T-helper 2 cell treated with Interferon-gamma antibody and Interleukin-4, amounts not matched to agents 5 μg/mL and 100 μg/mL, for 36 hours (primary cell): ENCODE data around the gene NPC2.

ENCODE experiments used
- DNase-seq: peaks from one replicate; pipeline ENCODE4 v3.0.0; 2021; ENCODE audit warnings: low spot score
- H3K27ac Mint-ChIP-seq: one replicate; pipeline ENCODE4 v1.8.0; 2021; ENCODE audit warnings: mild to moderate bottlenecking, mixed read lengths
- H3K27me3 Mint-ChIP-seq: one replicate; pipeline ENCODE4 v1.8.0; 2021; ENCODE audit warnings: low read depth, mixed read lengths
- H3K36me3 Mint-ChIP-seq: one replicate; pipeline ENCODE4 v1.8.0; 2021; ENCODE audit warnings: low read depth, mixed read lengths
- H3K4me1 Mint-ChIP-seq: one replicate; pipeline ENCODE4 v1.8.0; 2021; ENCODE audit warnings: low read depth, mixed read lengths
- H3K4me3 Mint-ChIP-seq: one replicate; pipeline ENCODE4 v1.8.0; 2022; ENCODE audit warnings: mild to moderate bottlenecking, moderate library complexity, mixed read lengths
- H3K9me3 Mint-ChIP-seq: one replicate; pipeline ENCODE4 v1.8.0; 2021; ENCODE audit warnings: mixed read lengths

Gene NPC2

DNA sequence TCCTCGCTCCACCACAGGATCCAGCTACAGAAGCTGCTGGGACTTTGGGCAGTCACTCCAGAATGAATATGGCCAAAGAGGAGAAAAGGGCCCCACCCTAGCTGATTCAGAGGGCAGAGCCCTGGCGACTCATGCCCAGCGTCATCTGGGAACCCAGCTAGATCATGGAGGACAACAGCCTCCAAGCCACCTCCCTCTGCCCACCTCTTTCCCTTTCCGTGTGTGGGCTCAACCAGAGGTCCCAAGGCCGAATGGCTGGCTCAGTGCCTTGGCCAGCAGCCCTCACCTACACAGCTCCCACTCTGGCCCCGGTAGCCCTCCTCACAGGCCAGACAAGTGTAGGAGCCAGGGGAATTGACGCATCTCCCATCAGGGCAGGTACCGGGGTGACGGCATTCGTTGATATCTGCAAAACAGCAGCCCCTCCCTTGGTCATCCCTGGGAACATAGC lies 17.9 kb upstream of the NPC2 start:
- H3K9me3 Mint-ChIP-seq = no peaks in the 10 kb centered on the region
- H3K4me3 Mint-ChIP-seq = no peak overlapping the region
- no peak for DNase-seq
- H3K36me3 Mint-ChIP-seq = no peaks in the 10 kb centered on the region
- no peak overlapping the region for H3K27ac Mint-ChIP-seq
- peaks cover 9% of the 10 kb centered on the region for H3K27me3 Mint-ChIP-seq
- peaks cover 9% of the 10 kb centered on the region for H3K4me1 Mint-ChIP-seq

DNA sequence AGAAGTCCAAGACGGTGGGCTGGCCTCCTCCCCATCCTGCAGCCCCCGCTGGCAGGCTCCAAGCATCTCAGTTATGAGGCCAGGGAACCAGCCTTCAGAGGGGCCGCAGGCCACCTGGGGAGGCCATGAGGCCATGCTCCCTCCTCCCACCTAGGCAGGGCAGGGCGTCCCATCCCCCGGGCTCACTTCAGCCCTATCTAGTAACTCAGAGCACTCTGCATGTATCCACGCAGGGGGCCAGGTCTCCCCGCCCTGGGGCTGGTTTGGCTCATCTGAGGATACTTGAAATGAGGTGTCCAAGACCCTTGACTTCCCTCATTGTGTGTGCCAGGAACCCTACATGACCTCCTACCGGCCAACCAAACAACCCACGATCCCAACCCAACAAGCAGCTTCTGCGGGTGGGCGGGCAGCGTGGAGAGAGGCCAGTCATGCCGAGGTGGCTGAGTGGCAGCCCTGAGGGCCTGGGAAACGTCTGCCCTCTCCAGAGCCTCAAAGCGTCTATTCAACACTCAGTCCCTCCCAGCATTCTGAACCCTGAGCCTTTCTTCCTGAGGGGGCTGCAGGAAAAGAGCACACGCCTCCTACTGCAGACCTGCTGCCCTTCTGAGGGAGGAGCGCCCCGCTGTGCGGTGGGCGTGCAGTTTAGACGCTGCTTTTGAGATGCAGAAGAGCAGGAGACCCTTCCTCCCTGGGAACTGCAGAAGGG lies 17.3 kb upstream of the NPC2 start:
- DNase-seq = no peak
- no peaks in the 10 kb centered on the region for H3K36me3 Mint-ChIP-seq
- no peaks in the 10 kb centered on the region for H3K9me3 Mint-ChIP-seq
- H3K27me3 Mint-ChIP-seq = peaks cover 6% of the 10 kb centered on the region
- no peak overlapping the region for H3K4me3 Mint-ChIP-seq
- H3K4me1 Mint-ChIP-seq = peaks cover 9% of the 10 kb centered on the region
- H3K27ac Mint-ChIP-seq = no peak overlapping the region

DNA sequence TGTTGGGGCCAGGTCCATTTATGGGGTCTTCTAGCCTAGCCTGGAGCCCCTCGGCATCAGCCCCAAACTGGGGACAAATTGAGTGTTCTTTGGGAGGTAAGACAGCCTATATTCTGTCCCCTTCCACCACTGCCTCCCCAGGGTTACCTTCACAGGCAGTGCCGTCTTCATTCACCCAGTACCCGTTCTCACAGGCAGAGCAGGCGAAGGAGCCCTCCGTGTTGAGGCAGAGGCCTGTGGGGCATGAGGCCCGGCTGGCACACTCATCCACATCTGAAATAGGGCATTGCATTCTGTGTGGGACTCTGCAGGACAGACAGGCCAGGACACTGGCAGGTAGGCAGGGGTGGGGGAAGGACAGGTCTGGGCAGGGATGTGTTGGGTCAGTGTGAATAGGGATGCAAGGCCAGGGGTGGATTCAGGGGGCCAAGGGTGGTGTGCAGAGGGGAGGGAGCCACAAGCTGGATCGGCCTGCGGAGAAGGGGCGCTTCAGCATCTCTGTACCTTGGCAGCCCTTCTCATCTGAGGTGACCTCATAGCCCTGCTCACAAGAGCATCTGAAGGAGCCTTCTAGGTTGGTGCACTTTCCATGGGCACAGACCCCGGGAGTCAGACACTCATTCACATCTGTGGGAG lies 16.6 kb upstream of the NPC2 start:
- no peak overlapping the region for H3K27ac Mint-ChIP-seq
- H3K27me3 Mint-ChIP-seq = peaks cover 6% of the 10 kb centered on the region
- no peak overlapping the region for H3K4me3 Mint-ChIP-seq
- H3K36me3 Mint-ChIP-seq = no peaks in the 10 kb centered on the region
- no peaks in the 10 kb centered on the region for H3K9me3 Mint-ChIP-seq
- no peak for DNase-seq
- peaks cover 7% of the 10 kb centered on the region for H3K4me1 Mint-ChIP-seq

DNA sequence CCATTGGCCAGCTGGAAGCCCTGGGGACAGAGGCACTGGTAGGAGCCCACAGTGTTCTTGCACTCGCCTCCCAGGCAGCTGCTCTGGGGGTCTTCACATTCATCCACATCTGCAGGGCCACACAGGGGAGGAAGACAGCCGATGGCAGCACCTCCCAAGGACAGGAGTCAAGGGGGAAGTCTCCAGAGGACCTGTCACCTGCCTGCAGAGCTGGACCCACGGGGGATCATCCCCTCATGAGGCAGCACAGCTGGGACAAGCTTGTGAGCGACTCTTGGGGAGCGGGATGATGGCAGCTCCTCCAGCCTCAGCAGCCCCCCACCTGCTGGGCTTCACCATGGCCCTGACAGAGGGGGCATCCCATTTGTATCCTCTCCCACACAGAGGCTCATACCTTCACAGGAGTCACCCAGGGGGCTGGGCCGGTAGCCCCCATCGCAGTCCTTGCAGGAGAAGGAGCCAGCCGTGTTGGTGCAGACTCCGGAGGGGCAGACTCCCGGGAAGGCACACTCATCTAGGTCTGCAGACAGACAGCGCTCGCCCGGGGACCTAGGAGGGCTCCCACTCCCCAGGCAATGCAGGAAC lies 15.8 kb upstream of the NPC2 start:
- DNase-seq = no peak
- no peaks in the 10 kb centered on the region for H3K9me3 Mint-ChIP-seq
- no peak overlapping the region for H3K27ac Mint-ChIP-seq
- peaks cover 2% of the 10 kb centered on the region for H3K4me1 Mint-ChIP-seq
- H3K27me3 Mint-ChIP-seq = peaks cover 6% of the 10 kb centered on the region
- H3K36me3 Mint-ChIP-seq = no peaks in the 10 kb centered on the region
- no peak overlapping the region for H3K4me3 Mint-ChIP-seq

DNA sequence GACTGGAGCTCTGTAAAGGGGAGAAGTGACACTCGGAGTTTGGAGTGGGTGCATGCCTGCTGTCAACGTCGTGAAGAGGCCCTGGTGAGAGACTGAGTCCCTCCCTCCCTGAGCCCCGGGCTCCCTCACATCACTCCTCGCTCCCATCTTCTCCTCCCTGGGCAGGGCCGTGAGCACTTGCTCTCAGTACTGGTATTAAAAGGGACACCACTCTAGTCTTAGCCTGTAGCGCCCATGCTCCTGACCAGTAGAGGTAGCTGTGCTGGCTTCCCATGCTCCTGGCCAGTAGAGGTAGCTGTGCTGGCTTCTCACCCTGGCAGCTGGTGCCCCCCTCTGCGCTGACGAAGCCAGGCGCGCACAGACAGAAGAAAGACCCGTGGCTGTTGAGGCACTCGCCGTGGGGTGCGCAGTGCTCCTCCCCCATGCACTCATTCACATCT lies 15.2 kb upstream of the NPC2 start:
- H3K4me1 Mint-ChIP-seq = no peaks in the 10 kb centered on the region
- no peaks in the 10 kb centered on the region for H3K9me3 Mint-ChIP-seq
- no peak for DNase-seq
- peaks cover 4% of the 10 kb centered on the region for H3K27me3 Mint-ChIP-seq
- no peaks in the 10 kb centered on the region for H3K36me3 Mint-ChIP-seq
- no peak overlapping the region for H3K4me3 Mint-ChIP-seq
- no peak overlapping the region for H3K27ac Mint-ChIP-seq

DNA sequence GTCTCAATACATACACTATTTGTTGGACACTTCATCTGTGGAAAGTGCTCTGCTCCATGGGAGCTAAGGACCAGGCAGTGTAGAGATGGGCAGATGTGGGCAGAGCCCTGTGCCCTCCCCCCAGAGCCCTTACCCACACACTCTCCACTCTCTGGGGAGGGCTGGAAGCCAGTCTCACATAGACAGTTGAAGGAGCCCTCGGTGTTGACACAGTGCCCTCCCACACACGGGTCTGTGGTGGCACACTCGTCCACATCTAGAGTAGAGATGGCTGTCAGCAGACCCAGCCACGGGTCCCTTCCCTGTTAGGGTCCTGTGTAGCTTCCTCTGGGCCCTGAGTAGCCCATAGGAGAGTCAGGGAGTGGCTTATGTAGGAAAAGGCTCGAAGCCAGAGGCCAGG lies 14.7 kb upstream of the NPC2 start:
- Mint-ChIP-seq H3K27me3 (peaks cover 3% of the 10 kb centered on the region), H3K4me1 (no peaks in the 10 kb centered on the region), H3K9me3 (no peaks in the 10 kb centered on the region), H3K4me3 (no peak overlapping the region), H3K27ac (no peak overlapping the region), H3K36me3 (no peaks in the 10 kb centered on the region)
- DNase-seq = no peak

DNA sequence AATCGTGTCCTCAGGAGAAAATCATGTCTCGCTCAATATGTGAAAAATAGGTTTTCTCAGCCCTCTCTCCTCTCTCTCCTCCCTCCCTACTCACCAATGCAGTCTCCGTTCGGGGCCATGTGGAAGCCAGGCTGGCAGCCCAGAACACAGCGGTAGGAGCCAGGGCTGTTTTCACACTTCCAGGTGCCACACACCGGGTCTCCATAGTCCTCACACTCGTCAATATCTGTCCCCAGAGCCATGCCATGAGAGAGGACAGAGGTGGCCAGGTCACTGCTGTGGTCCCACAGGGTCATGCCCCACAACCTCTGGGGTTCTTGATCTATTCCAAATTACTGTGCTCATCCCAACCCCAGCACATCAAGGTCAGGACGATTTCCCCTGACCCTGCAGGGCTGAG lies 14.0 kb upstream of the NPC2 start:
- no peaks in the 10 kb centered on the region for H3K4me1 Mint-ChIP-seq
- H3K9me3 Mint-ChIP-seq = no peaks in the 10 kb centered on the region
- H3K36me3 Mint-ChIP-seq = no peaks in the 10 kb centered on the region
- no peak overlapping the region for H3K4me3 Mint-ChIP-seq
- DNase-seq = no peak
- H3K27ac Mint-ChIP-seq = no peak overlapping the region
- no peaks in the 10 kb centered on the region for H3K27me3 Mint-ChIP-seq

DNA sequence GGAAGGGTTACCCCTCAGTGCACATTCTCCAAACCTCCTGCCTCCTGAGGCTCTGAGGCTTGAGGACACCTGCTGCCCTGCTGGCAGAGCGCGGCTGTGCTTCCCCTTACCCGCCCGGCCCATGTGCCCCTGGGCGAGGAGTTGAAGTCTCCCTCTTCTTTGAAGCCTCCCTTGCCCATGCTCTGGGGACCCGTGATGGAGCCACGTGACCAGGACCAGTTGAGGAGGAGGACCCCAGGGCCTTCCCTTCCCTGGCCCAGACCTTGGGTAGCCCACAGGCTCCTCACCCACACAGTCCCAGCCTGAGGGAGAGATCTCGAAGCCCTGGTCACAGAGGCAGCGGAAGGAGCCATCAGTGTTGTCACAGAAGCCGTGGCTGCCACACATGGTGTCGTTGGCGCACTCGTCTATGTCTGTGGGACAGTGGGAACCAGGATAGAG lies 13.3 kb upstream of the NPC2 start:
- Mint-ChIP-seq H3K4me1 (no peaks in the 10 kb centered on the region), H3K4me3 (no peak overlapping the region), H3K36me3 (no peaks in the 10 kb centered on the region), H3K27me3 (no peaks in the 10 kb centered on the region), H3K9me3 (no peaks in the 10 kb centered on the region), H3K27ac (no peak overlapping the region)
- DNase-seq = no peak

DNA sequence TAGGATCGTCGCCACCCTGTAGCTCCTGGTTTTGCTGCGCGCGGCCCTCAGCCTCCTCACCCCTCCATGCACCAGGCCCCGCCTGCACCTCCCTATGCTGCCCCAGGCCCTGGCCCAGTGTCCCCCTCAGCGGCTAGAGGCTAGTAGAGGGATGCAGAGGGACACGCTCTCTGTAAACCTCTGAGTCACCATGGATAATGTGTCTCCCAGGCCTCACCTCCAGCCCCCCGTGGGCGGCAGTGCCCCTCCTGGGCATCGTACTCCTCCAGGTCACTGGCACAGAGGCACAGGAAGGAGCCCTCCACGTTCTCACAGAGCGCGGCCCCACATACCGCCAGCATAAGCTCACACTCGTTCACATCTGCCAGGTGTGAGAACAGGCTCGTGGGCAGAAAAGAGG lies 12.7 kb upstream of the NPC2 start:
- no peak for DNase-seq
- H3K9me3 Mint-ChIP-seq = no peaks in the 10 kb centered on the region
- H3K4me3 Mint-ChIP-seq = no peak overlapping the region
- H3K27me3 Mint-ChIP-seq = no peaks in the 10 kb centered on the region
- H3K27ac Mint-ChIP-seq = no peak overlapping the region
- H3K36me3 Mint-ChIP-seq = no peaks in the 10 kb centered on the region
- no peaks in the 10 kb centered on the region for H3K4me1 Mint-ChIP-seq

DNA sequence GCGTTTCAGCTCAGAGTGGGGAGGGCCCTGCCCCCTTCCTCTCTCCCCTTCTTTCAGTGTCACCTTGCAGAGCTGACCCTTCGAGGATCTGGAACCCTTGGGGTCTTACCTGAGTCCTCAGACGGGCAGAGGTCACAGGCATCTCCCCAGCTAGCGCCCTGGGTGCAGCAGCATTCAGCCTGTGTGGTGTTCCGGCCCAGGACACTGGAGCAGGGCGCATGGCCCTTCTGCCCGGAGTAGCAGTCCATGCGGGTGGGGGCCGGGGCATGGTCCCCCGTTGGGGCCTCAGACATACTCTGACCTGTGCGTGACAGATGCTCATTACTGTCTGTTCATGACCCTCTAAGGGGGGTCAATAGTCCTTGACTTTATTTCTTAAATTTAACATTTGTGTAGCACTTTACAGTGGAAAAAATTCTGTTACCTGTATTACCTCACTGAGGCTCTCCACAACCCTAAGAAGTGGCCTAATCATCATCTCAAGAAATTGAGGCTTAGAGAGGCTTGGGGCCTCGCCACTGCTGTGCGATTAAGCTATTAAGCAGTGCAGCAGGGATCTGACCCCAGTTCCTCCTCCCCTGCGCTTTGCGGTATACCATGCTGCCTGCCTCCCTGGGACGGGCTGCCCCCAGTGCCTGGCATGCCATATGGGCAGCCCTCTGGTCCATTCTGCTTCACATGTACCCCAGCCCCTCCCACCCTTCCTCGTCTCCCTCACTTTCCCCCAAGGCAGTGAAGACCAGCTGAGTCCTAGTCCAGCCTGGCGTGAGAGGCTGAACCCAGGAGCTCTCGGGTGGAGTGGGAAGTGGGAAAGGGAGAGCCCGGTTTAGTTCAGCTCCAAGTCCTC lies 12.0 kb upstream of the NPC2 start:
- Mint-ChIP-seq H3K9me3 (no peaks in the 10 kb centered on the region), H3K27ac (no peak overlapping the region), H3K27me3 (no peaks in the 10 kb centered on the region), H3K4me1 (no peaks in the 10 kb centered on the region), H3K36me3 (no peaks in the 10 kb centered on the region), H3K4me3 (no peak overlapping the region)
- DNase-seq = no peak

DNA sequence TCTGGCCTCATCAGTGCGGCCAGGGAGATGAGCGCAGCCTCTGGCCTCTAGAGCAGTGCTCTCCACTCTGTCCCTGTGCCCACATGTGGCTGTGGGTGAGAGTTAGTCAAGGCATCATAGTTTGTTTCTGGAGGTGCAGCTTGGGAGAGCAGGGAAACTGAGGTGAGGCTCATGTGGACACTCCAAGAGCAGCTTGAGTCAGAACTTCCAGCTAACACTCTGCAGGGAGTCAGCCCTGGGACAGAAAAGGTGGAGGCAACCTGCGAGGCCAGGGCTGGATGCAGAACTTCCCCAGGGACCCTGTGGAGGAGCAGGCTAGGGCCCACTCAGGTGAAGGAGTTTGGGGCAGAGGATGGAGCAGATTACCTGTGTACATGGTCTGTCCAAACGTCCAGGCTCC lies 11.3 kb upstream of the NPC2 start:
- H3K27me3 Mint-ChIP-seq = no peaks in the 10 kb centered on the region
- H3K4me3 Mint-ChIP-seq = no peak overlapping the region
- DNase-seq = no peak
- no peak overlapping the region for H3K27ac Mint-ChIP-seq
- H3K9me3 Mint-ChIP-seq = no peaks in the 10 kb centered on the region
- H3K4me1 Mint-ChIP-seq = no peaks in the 10 kb centered on the region
- no peaks in the 10 kb centered on the region for H3K36me3 Mint-ChIP-seq

DNA sequence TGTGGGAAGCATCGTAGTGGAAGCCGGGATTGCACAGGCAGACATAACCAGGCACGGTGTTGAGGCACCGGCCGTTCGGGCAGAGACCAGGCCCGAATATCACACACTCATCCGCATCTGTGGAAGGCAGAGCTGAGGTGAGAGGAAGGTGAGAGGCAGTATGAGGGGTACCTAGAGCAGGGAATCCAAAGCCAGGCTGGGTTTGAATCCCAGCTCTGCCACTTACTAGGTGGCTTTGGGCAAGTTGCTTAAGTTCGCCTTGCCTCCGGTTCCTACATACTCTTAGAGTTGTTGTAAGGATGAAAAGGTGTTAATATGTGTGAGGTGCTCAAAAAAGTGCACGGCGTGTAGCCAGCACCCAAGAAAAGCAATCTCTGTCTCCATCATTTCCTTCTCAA lies 10.8 kb upstream of the NPC2 start:
- Mint-ChIP-seq H3K9me3 (no peaks in the 10 kb centered on the region), H3K36me3 (no peaks in the 10 kb centered on the region), H3K4me1 (no peaks in the 10 kb centered on the region), H3K27ac (no peak overlapping the region), H3K27me3 (no peaks in the 10 kb centered on the region), H3K4me3 (no peak overlapping the region)
- no peak for DNase-seq

DNA sequence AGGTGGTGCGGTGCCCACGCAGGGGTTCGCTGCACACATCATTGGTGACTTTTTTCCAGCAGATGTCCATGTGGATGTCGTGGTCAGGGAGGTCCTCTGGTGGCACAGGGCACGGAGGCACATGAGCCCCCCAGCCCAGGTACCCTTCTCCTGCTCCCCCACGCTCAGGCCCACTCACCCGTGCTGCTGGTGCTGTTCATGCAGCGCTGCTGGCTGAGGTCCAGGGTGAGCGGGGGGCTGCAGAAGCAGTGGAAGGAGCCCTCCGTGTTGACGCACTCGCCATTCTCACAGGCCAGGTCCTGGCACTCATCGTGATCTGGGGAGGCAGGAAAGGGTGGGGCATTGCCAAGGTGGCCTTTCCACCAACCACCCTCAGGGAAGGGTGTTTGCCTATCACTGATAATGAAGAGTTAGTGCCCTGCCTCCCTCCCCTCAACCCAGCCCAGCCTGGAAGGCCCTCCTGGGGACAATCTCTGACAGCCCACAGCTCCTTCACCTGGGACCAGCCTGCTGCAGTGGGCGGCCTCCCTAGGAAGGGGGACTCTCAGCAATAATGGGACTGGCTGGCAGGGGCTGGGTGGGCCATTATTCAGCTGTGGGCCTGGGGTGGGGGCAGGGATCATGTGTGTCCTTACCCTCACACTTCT lies 10.3 kb upstream of the NPC2 start:
- Mint-ChIP-seq H3K4me3 (no peak overlapping the region), H3K36me3 (no peaks in the 10 kb centered on the region), H3K4me1 (no peaks in the 10 kb centered on the region), H3K27ac (no peak overlapping the region), H3K9me3 (no peaks in the 10 kb centered on the region), H3K27me3 (no peaks in the 10 kb centered on the region)
- no peak for DNase-seq
